Peyer's patch (tissue), 4 donors: ENCODE results near the gene WNT5A. TPM values are rescaled to one million over a fixed set of nuclear protein-coding genes. Genes with fewer than 3 reads are reported as not detected.

Experiments
- DNase-seq, 3 donors: peaks; one replicate each; pipeline ENCODE4 v3.0.0-alpha.2; 2017 to 2019
- H3K27ac ChIP-seq, 4 donors: fragments of 200-600 bp; sonication (generic); one replicate each; pipeline ENCODE4 v1.5.1; 2016 to 2019
- H3K27me3 ChIP-seq, 2 donors: fragments of 200-600 bp; sonication (generic); one replicate each; pipeline ENCODE4 v1.5.1; 2019
- H3K36me3 ChIP-seq, 3 donors: fragments of 200-600 bp; sonication (generic); one replicate each; pipeline ENCODE4 v1.5.1; 2016 to 2019
- H3K4me1 ChIP-seq, 4 donors: fragments of 200-600 bp; sonication (generic); one replicate each; pipeline ENCODE4 v1.5.1; 2016 to 2019
- H3K4me3 ChIP-seq, 4 donors: fragments of 200-600 bp; sonication (generic); 1 replicate in 3 of 4; 2 replicates in 1 of 4; pipeline ENCODE4 v1.5.1; 2016 to 2019; ENCODE audit warnings: mild to moderate bottlenecking in 1 of 4
- H3K9me3 ChIP-seq, 4 donors: fragments of 200-600 bp; sonication (generic); one replicate each; pipeline ENCODE4 v1.5.1; 2016 to 2019; ENCODE audit warnings: mild to moderate bottlenecking in 1 of 4
- CTCF ChIP-seq, 6 experiments: fragments of 450-650 bp in 4 of 6; fragments of 200-600 bp in 2 of 6; sonication (generic) in 1 of 6; IDR thresholded peaks; one replicate each; pipeline ENCODE4 v1.5.1; 2017 to 2019; ENCODE audit warnings: antibody characterized with exemption in 6 of 6, mild to moderate bottlenecking in 3 of 6, moderate library complexity in 1 of 6
- POLR2A ChIP-seq, 2 donors: fragments of 450-650 bp; IDR thresholded peaks; one replicate each; pipeline ENCODE4 v1.5.1; 2017; ENCODE audit warnings: antibody characterized with exemption in 2 of 2, mild to moderate bottlenecking in 2 of 2, moderate library complexity in 2 of 2
- total RNA-seq, 4 donors: library from RNA; depleted of rRNA; stranded (reverse); fragments of >200 nt; gene quantifications; one replicate each; pipeline ENCODE4 v1.1.0, GENCODE V29; 2016

Gene WNT5A
- total RNA-seq, 4 donors from 2014 or later: 4.6 to 8.6 (median 7.9) TPM

- Histone ChIP-seq H3K27ac (no peak overlapping the region), H3K27me3 (no peaks in the 10 kb centered on the region), H3K4me3 (no peak overlapping the region), H3K36me3 (no peaks in the 10 kb centered on the region), H3K4me1 (no peaks in the 10 kb centered on the region), H3K9me3 (no peaks in the 10 kb centered on the region)
- TF ChIP-seq POLR2A (IDR thresholded peaks at IDR 0.05) (no peak), CTCF (IDR thresholded peaks at IDR 0.05) (no peak)
- no peak for DNase-seq
These were observed 10.1 kb upstream of the WNT5A start for GRCh38 chr3:55497250-55497649.

GRCh38 chr3:55494976-55495375 lies 7.9 kb upstream of the WNT5A start:
- Histone ChIP-seq H3K27ac (no peak overlapping the region), H3K9me3 (no peaks in the 10 kb centered on the region), H3K27me3 (no peaks in the 10 kb centered on the region), H3K4me3 (no peak overlapping the region), H3K36me3 (no peaks in the 10 kb centered on the region), H3K4me1 (peaks cover 0 to 10% (median 0%) of the 10 kb centered on the region in 4 donors)
- no peak for DNase-seq
- TF ChIP-seq CTCF (IDR thresholded peaks at IDR 0.05) (no peak), POLR2A (IDR thresholded peaks at IDR 0.05) (no peak)

GRCh38 chr3:55492976-55493375 lies 5.9 kb upstream of the WNT5A start:
- H3K4me1 ChIP-seq: peaks cover 0 to 17% (median 0%) of the 10 kb centered on the region in 4 donors
- H3K27me3 ChIP-seq: peaks cover 0 to 7% of the 10 kb centered on the region in 2 donors
- no peak overlapping the region for H3K27ac ChIP-seq
- no peaks in the 10 kb centered on the region for H3K9me3 ChIP-seq
- no peaks in the 10 kb centered on the region for H3K36me3 ChIP-seq
- no peak for DNase-seq
- H3K4me3 ChIP-seq: no peak overlapping the region
- TF ChIP-seq POLR2A (IDR thresholded peaks at IDR 0.05) (no peak), CTCF (IDR thresholded peaks at IDR 0.05) (no peak)

- no peaks in the 10 kb centered on the region for H3K9me3 ChIP-seq
- H3K27ac ChIP-seq: no peak overlapping the region
- no peaks in the 10 kb centered on the region for H3K36me3 ChIP-seq
- peaks cover 0 to 9% of the 10 kb centered on the region in 2 donors for H3K27me3 ChIP-seq
- DNase-seq: no peak
- H3K4me1 ChIP-seq: peaks cover 0 to 26% (median 0%) of the 10 kb centered on the region in 4 donors
- no peak for TF ChIP-seq POLR2A (IDR thresholded peaks at IDR 0.05)
- no peak for TF ChIP-seq CTCF (IDR thresholded peaks at IDR 0.05)
- H3K4me3 ChIP-seq: no peak overlapping the region
These were observed 4.2 kb upstream of the WNT5A start for GRCh38 chr3:55491296-55491816.

GRCh38 chr3:55490276-55490913 lies 3.3 kb upstream of the WNT5A start:
- DNase-seq: no peak
- Histone ChIP-seq H3K27ac (no peak overlapping the region), H3K4me1 (peaks cover 0 to 28% (median 0%) of the 10 kb centered on the region in 4 donors), H3K4me3 (no peak overlapping the region), H3K36me3 (no peaks in the 10 kb centered on the region), H3K27me3 (peaks cover 0 to 9% of the 10 kb centered on the region in 2 donors), H3K9me3 (no peaks in the 10 kb centered on the region)
- TF ChIP-seq CTCF (IDR thresholded peaks at IDR 0.05) (no peak), POLR2A (IDR thresholded peaks at IDR 0.05) (no peak)
